Fibroblast of lung (primary cell): ENCODE measurements around the gene ARMH3. TPM values are rescaled to one million over a fixed set of nuclear protein-coding genes. Genes with fewer than 3 reads are reported as not detected.

Source experiments
- DNase-seq, 2 donors: peaks; one replicate each; pipeline versions ENCODE4 v3.0.0 to v3.0.0-alpha.2; 2010; ENCODE audit warnings: low read depth in 2 of 2
- H2AFZ ChIP-seq: 2 replicates; pipeline ENCODE4 v1.5.1; 2012; ENCODE audit warnings: low read length, control low read depth, inconsistent platforms
- H3K27ac ChIP-seq: 2 replicates; pipeline ENCODE4 v1.5.1; 2011; ENCODE audit warnings: low read length, control low read depth; ENCODE audit not compliant: insufficient read depth
- H3K27me3 ChIP-seq: 2 replicates; pipeline ENCODE4 v1.5.1; 2011; ENCODE audit warnings: mild to moderate bottlenecking, low read length; ENCODE audit not compliant: control insufficient read depth, insufficient read depth
- H3K36me3 ChIP-seq: 2 replicates; pipeline ENCODE4 v1.5.1; 2011; ENCODE audit warnings: low read length; ENCODE audit not compliant: control insufficient read depth, insufficient read depth
- H3K4me1 ChIP-seq: 2 replicates; pipeline ENCODE4 v1.5.1; 2011; ENCODE audit warnings: low read length; ENCODE audit not compliant: control insufficient read depth, insufficient read depth; ENCODE audit errors: extremely low read depth
- H3K4me2 ChIP-seq: 2 replicates; pipeline ENCODE4 v1.5.1; 2011; ENCODE audit warnings: low read length, control low read depth; ENCODE audit not compliant: insufficient read depth; ENCODE audit errors: extremely low read depth
- H3K4me3 ChIP-seq, 4 experiments: fragments of 200-600 bp in 1 of 4; sonication (generic) in 1 of 4; replicated peaks in 1 of 4; 2 replicates each; pipeline ENCODE4 v1.5.1; 2011 to 2016; ENCODE audit warnings: low read length in 4 of 4, low read depth in 3 of 4, mild to moderate bottlenecking in 3 of 4, control low read depth in 2 of 4, inconsistent platforms in 1 of 4, mixed read lengths in 1 of 4; ENCODE audit not compliant: insufficient read depth in 1 of 4; ENCODE audit errors: control extremely low read depth in 1 of 4
- H3K79me2 ChIP-seq: 2 replicates; pipeline ENCODE4 v1.5.1; 2012; ENCODE audit warnings: mild to moderate bottlenecking, low read length, inconsistent platforms; ENCODE audit not compliant: control insufficient read depth, insufficient read depth
- H3K9ac ChIP-seq: 2 replicates; pipeline ENCODE4 v1.5.1; 2011; ENCODE audit warnings: mild to moderate bottlenecking, low read length, control low read depth; ENCODE audit not compliant: insufficient read depth
- H3K9me3 ChIP-seq: 2 replicates; pipeline ENCODE4 v1.5.1; 2012; ENCODE audit warnings: low read depth, low read length; ENCODE audit not compliant: control insufficient read depth, insufficient read depth
- H4K20me1 ChIP-seq: 2 replicates; pipeline ENCODE4 v1.5.1; 2011; ENCODE audit warnings: low read length; ENCODE audit not compliant: control insufficient read depth, insufficient read depth; ENCODE audit errors: extremely low read depth
- CTCF ChIP-seq, 2 donors: IDR thresholded peaks in 1 of 2; conservative IDR thresholded peaks in 1 of 2; 1 replicate in 1 of 2; 2 replicates in 1 of 2; pipeline ENCODE4 v1.5.1; 2011 to 2012; ENCODE audit warnings: low read length in 2 of 2, control low read depth in 1 of 2, inconsistent platforms in 1 of 2, low read depth in 1 of 2, mild to moderate bottlenecking in 1 of 2
- EZH2 ChIP-seq: IDR thresholded peaks from 2 replicates; pipeline ENCODE4 v1.5.1; 2012; ENCODE audit warnings: low read length, control low read depth, mild to moderate bottlenecking; ENCODE audit errors: missing control alignments
- polyA plus RNA-seq, 2 donors: library from polyadenylated mRNA; depleted of rRNA in 1 of 2; stranded (reverse) in 1 of 2; unstranded in 1 of 2; fragments of >200 nt; gene quantifications; 2 replicates each; pipeline ENCODE4 v1.2.1, GENCODE V29; 2011 to 2012; ENCODE audit warnings: missing spikeins in 1 of 2
- total RNA-seq: library from RNA; depleted of rRNA; stranded (reverse); fragments of >200 nt; gene quantifications from 2 replicates; pipeline ENCODE4 v1.2.1, GENCODE V29; 2014

ARMH3 gene
- total and polyA plus RNA-seq, 2 donors (not counting 1 experiment from before 2014, with no cell fraction given) = 14.5 to 16.4 TPM

DNA sequence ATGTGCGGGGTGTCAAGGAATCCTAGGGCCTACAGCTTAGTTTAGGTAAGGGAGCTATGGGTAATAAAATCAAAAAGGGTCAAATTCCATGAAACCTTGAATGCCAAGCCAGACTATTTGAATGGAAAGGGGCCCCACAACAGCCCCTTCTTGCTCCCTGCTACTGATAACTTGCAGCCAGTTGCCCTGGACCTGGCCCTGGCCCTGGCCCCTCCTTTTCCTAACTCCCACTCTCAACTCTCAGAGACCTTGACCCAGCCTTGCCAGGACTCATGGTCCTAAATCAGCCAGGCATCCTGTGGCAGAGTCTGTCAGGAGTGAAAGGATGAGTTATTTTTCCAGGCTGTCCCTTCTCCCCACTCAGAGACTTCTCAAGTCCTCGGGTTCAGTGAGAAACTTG, 218.2 kb downstream of the ARMH3 start:
- H3K4me1 ChIP-seq = no peaks in the 10 kb centered on the region
- H3K4me2 ChIP-seq = no peak overlapping the region
- H3K27ac ChIP-seq = no peak overlapping the region
- no peak overlapping the region for H3K4me3 ChIP-seq
- no peaks in the 10 kb centered on the region for H3K36me3 ChIP-seq
- no peaks in the 10 kb centered on the region for H3K9me3 ChIP-seq
- no peaks in the 10 kb centered on the region for H3K79me2 ChIP-seq
- H3K27me3 ChIP-seq = no peaks in the 10 kb centered on the region
- no peak for DNase-seq
- no peak overlapping the region for H3K9ac ChIP-seq
- no peak overlapping the region for H2AFZ ChIP-seq
- no peaks in the 10 kb centered on the region for H4K20me1 ChIP-seq
- TF ChIP-seq EZH2 (no peak), CTCF (conservative IDR thresholded peaks at IDR 0.05 in 1 of 2, IDR thresholded peaks at IDR 0.05 in 1 of 2; ENCODE audit: low read depth in 1 of 2, low read length in 2 of 2) (no peak)

GRCh38 chr10:101835362-101835761, 220.6 kb downstream of the ARMH3 start:
- Histone ChIP-seq H4K20me1 (no peaks in the 10 kb centered on the region), H3K27ac (no peak overlapping the region)
- TF ChIP-seq CTCF (conservative IDR thresholded peaks at IDR 0.05 in 1 of 2, IDR thresholded peaks at IDR 0.05 in 1 of 2; ENCODE audit: low read depth in 1 of 2, low read length in 2 of 2) = no peak
- no peak for TF ChIP-seq EZH2

GRCh38 chr10:101834341-101834740, 221.6 kb downstream of the ARMH3 start:
- DNase-seq = no peak
- Histone ChIP-seq H3K4me1 (peaks cover 8% of the 10 kb centered on the region), H3K4me2 (no peak overlapping the region), H3K9me3 (no peaks in the 10 kb centered on the region), H3K9ac (no peak overlapping the region), H2AFZ (no peak overlapping the region), H3K27ac (no peak overlapping the region), H3K4me3 (no peak overlapping the region), H3K27me3 (no peaks in the 10 kb centered on the region), H4K20me1 (no peaks in the 10 kb centered on the region), H3K79me2 (no peaks in the 10 kb centered on the region), H3K36me3 (no peaks in the 10 kb centered on the region)
- no peak for TF ChIP-seq CTCF (conservative IDR thresholded peaks at IDR 0.05 in 1 of 2, IDR thresholded peaks at IDR 0.05 in 1 of 2; ENCODE audit: low read depth in 1 of 2, low read length in 2 of 2)
- TF ChIP-seq EZH2 = no peak

More at GRCh38 chr10:101835362-101835761, 220.6 kb downstream of the ARMH3 start:
- Histone ChIP-seq H3K4me3 (no peak overlapping the region), H2AFZ (no peak overlapping the region), H3K4me1 (peaks cover 8% of the 10 kb centered on the region), H3K36me3 (no peaks in the 10 kb centered on the region), H3K9me3 (no peaks in the 10 kb centered on the region), H3K79me2 (no peaks in the 10 kb centered on the region), H3K27me3 (no peaks in the 10 kb centered on the region), H3K9ac (no peak overlapping the region), H3K4me2 (no peak overlapping the region)
- DNase-seq = no peak
